GM23338 (cell line): ENCODE results near the gene RFNG. TPM values are rescaled to one million over a fixed set of nuclear protein-coding genes. Genes with fewer than 3 reads are reported as not detected.

Source experiments
- ATAC-seq: fragments of 200-7000 bp; cut with Tn5 transposase; 3 replicates; pipeline ENCODE4 v1.9.1; 2020
- DNase-seq: peaks from one replicate; pipeline ENCODE4 v3.0.0-alpha.2; 2015; ENCODE audit warnings: low spot score
- H2AFZ ChIP-seq: fragments of 200-600 bp; sonication (generic); 2 replicates; pipeline ENCODE4 v1.8.0; 2016; ENCODE audit warnings: antibody characterized with exemption, mild to moderate bottlenecking, moderate library complexity
- H3F3A ChIP-seq: fragments of 200-600 bp; sonication (generic); replicated peaks from 2 replicates; pipeline ENCODE4 v1.8.0; 2017; ENCODE audit warnings: antibody characterized with exemption, mixed run types, low read depth
- H3K27ac ChIP-seq: fragments of 200-600 bp; sonication (generic); 2 replicates; pipeline ENCODE4 v1.6.1; 2016; ENCODE audit warnings: low read depth
- H3K27me3 ChIP-seq: fragments of 200-600 bp; sonication (generic); 2 replicates; pipeline ENCODE4 v1.8.0; 2016; ENCODE audit warnings: mild to moderate bottlenecking, mixed run types, moderate library complexity; ENCODE audit not compliant: insufficient read depth
- H3K36me3 ChIP-seq: fragments of 200-600 bp; sonication (generic); 2 replicates; pipeline ENCODE4 v1.8.0; 2016; ENCODE audit warnings: mild to moderate bottlenecking; ENCODE audit not compliant: insufficient read depth
- H3K4me1 ChIP-seq: fragments of 200-600 bp; sonication (generic); 2 replicates; pipeline ENCODE4 v1.8.0; 2016; ENCODE audit warnings: mild to moderate bottlenecking, moderate library complexity; ENCODE audit not compliant: insufficient read depth
- H3K4me2 ChIP-seq: fragments of 200-600 bp; sonication (generic); 2 replicates; pipeline ENCODE4 v1.7.1; 2017; ENCODE audit warnings: mixed run types
- H3K4me3 ChIP-seq: fragments of 200-600 bp; sonication (generic); 2 replicates; pipeline ENCODE4 v1.6.1; 2016; ENCODE audit warnings: mixed run types
- H3K79me2 ChIP-seq: fragments of 200-600 bp; sonication (generic); replicated peaks from 2 replicates; pipeline ENCODE4 v1.8.0; 2017; ENCODE audit warnings: mild to moderate bottlenecking; ENCODE audit not compliant: insufficient read depth
- H3K9me2 ChIP-seq: fragments of 200-600 bp; sonication (generic); 2 replicates; pipeline ENCODE4 v1.8.0; 2017; ENCODE audit not compliant: insufficient read depth
- H4K20me1 ChIP-seq: fragments of 200-600 bp; sonication (generic); replicated peaks from 2 replicates; pipeline ENCODE4 v1.8.0; 2017; ENCODE audit warnings: mild to moderate bottlenecking; ENCODE audit not compliant: insufficient read depth
- H3K27ac Mint-ChIP-seq: 2 replicates; pipeline ENCODE4 v1.8.0; 2020; ENCODE audit warnings: inconsistent platforms, mild to moderate bottlenecking, moderate library complexity, mixed read lengths
- H3K27me3 Mint-ChIP-seq: 3 replicates; pipeline ENCODE4 v1.8.0; 2022; ENCODE audit warnings: low read depth, mild to moderate bottlenecking, moderate library complexity, mixed read lengths, inconsistent platforms; ENCODE audit not compliant: insufficient read depth, poor library complexity
- H3K36me3 Mint-ChIP-seq: 3 replicates; pipeline ENCODE4 v1.8.0; 2021; ENCODE audit warnings: low read depth, mild to moderate bottlenecking, inconsistent platforms, moderate library complexity, mixed read lengths
- H3K4me1 Mint-ChIP-seq: 3 replicates; pipeline ENCODE4 v1.8.0; 2020; ENCODE audit warnings: mild to moderate bottlenecking, inconsistent platforms, mixed read lengths
- H3K4me3 Mint-ChIP-seq: 3 replicates; pipeline ENCODE4 v1.8.0; 2021; ENCODE audit warnings: moderate library complexity, mild to moderate bottlenecking, inconsistent platforms, mixed read lengths
- H3K9me3 Mint-ChIP-seq: 3 replicates; pipeline ENCODE4 v1.8.0; 2020; ENCODE audit warnings: moderate library complexity, mild to moderate bottlenecking, inconsistent platforms, mixed read lengths
- CREB1 ChIP-seq: fragments of 250-450 bp; sonication (Bioruptor Pico); IDR thresholded peaks from 2 replicates; pipeline ENCODE4 v1.5.0; 2020; ENCODE audit warnings: low read depth, mild to moderate bottlenecking, moderate library complexity
- CTCF ChIP-seq, 2 experiments: fragments of 200-600 bp in 1 of 2; sonication (generic) in 1 of 2; conservative IDR thresholded peaks; 2 replicates each; pipeline versions ENCODE4 v1.5.1 to v1.6.1; 2016 to 2017; ENCODE audit warnings: antibody characterized with exemption in 2 of 2, low read depth in 2 of 2, mild to moderate bottlenecking in 2 of 2, moderate library complexity in 1 of 2
- ETS1 ChIP-seq: IDR thresholded peaks from 2 replicates; pipeline ENCODE4 v1.6.1; 2016; ENCODE audit warnings: antibody characterized with exemption
- POLR2AphosphoS5 ChIP-seq: IDR thresholded peaks from 2 replicates; pipeline ENCODE4 v1.6.1; 2016; ENCODE audit warnings: antibody characterized with exemption, low read depth
- REST ChIP-seq: IDR thresholded peaks from one replicate; pipeline ENCODE4 v1.6.1; 2018; ENCODE audit warnings: antibody characterized with exemption; ENCODE audit not compliant: unreplicated experiment
- ZNF114 ChIP-seq: fragments of 250-450 bp; sonication (Bioruptor Pico); IDR thresholded peaks from 2 replicates; pipeline ENCODE4 v1.5.0; 2020; ENCODE audit warnings: mild to moderate bottlenecking, moderate library complexity
- polyA plus RNA-seq: library from polyadenylated mRNA; unstranded; fragments of >200 nt; fragmentation: Nextera tagmentation; extraction: Ambion mirVana; gene quantifications from 2 replicates; pipeline ENCODE4 v1.2.1, GENCODE V29; 2016
- total RNA-seq: library from RNA; depleted of rRNA; stranded (reverse); fragments of >200 nt; shearing (Covaris generic); gene quantifications from 2 replicates; pipeline ENCODE4 v1.2.3, GENCODE V29; 2014

RFNG gene
- total and polyA plus RNA-seq, 2 experiments from 2014 or later = 18.0 to 44.7 TPM

- peak; percentile 8 for ATAC-seq
- no peaks in the 10 kb centered on the region; the same call in 1 of the 2 replicates for H4K20me1 ChIP-seq
Measured at GRCh38 chr17:82034371-82035011, 17.1 kb downstream of the RFNG start.

GRCh38 chr17:82033359-82034085 is 18.1 kb downstream of the RFNG start:
- ATAC-seq (no peak), DNase-seq (no peak)
- Histone ChIP-seq H3K4me2 (no peak overlapping the region), H2AFZ (no peak overlapping the region), H3K27ac (no peak overlapping the region), H3F3A (peaks cover 21% of the 10 kb centered on the region), H3K36me3 (no peaks in the 10 kb centered on the region), H3K79me2 (peaks cover 8% of the 10 kb centered on the region; the same call in 1 of the 2 replicates), H3K4me1 (peaks cover 9% of the 10 kb centered on the region; the same call in 1 of the 2 replicates), H3K4me3 (peak overlapping the region; percentile 79), H3K27me3 (no peaks in the 10 kb centered on the region), H3K9me2 (no peaks in the 10 kb centered on the region), H4K20me1 (no peaks in the 10 kb centered on the region; the same call in 1 of the 2 replicates)
- peak overlapping the region; percentile 75 for H3K4me3 Mint-ChIP-seq
- H3K4me1 Mint-ChIP-seq = peaks cover 23% of the 10 kb centered on the region
- no peaks in the 10 kb centered on the region for H3K9me3 Mint-ChIP-seq
- H3K36me3 Mint-ChIP-seq = peaks cover 3% of the 10 kb centered on the region; the same call in 2 of the 3 replicates
- peaks cover 9% of the 10 kb centered on the region for H3K27me3 Mint-ChIP-seq
- no peak overlapping the region for H3K27ac Mint-ChIP-seq
- TF ChIP-seq CTCF (conservative IDR thresholded peaks at IDR 0.05; ENCODE audit: low read depth in 2 of 2) (no peak), REST (no peak), ETS1 (no peak)

More at GRCh38 chr17:82034371-82035011, 17.1 kb downstream of the RFNG start:
- peaks cover 10% of the 10 kb centered on the region for H3K27me3 Mint-ChIP-seq
- no peak overlapping the region for H2AFZ ChIP-seq
- H3K27ac Mint-ChIP-seq = no peak overlapping the region
- no peaks in the 10 kb centered on the region for H3K9me3 Mint-ChIP-seq
- peak; percentile 50; the same call in 1 of the 2 replicates for TF ChIP-seq POLR2AphosphoS5
- TF ChIP-seq REST = no peak
- no peak for TF ChIP-seq ZNF114 (CRISPR knock-in tag)
- TF ChIP-seq CREB1 (CRISPR knock-in tag) = peak; percentile 17; the same call in 1 of the 2 replicates
- peak; percentile 76 for DNase-seq
- H3K36me3 Mint-ChIP-seq = peaks cover 3% of the 10 kb centered on the region; the same call in 2 of the 3 replicates
- H3K79me2 ChIP-seq = peaks cover 8% of the 10 kb centered on the region; the same call in 1 of the 2 replicates
- H3K27ac ChIP-seq = 0 out of 2 replicates have a peak overlapping the region, but pooled peaks have one; percentile 39
- H3K27me3 ChIP-seq = no peaks in the 10 kb centered on the region
- no peaks in the 10 kb centered on the region for H3K9me2 ChIP-seq
- peak overlapping the region; percentile 28; the same call in 1 of the 2 replicates for H3K4me3 ChIP-seq
- peaks cover 9% of the 10 kb centered on the region; the same call in 1 of the 2 replicates for H3K4me1 ChIP-seq
- peaks cover 18% of the 10 kb centered on the region for H3F3A ChIP-seq
- H3K4me1 Mint-ChIP-seq = peaks cover 23% of the 10 kb centered on the region
- H3K4me2 ChIP-seq = peak overlapping the region; percentile 26; the same call in 1 of the 2 replicates
- H3K36me3 ChIP-seq = no peaks in the 10 kb centered on the region
- peak overlapping the region; percentile 47 for H3K4me3 Mint-ChIP-seq
